BLaER1 treated with 17β-estradiol and CSF1 and Interleukin-3, amounts not matched to agents 10 nM and 100 nM (cell line): ENCODE measurements around the gene CACHD1.
A peak's percentile ranks its signal among the peaks of the same experiment; 100 is the strongest.

Source experiments
- H3K27ac ChIP-seq, 11 experiments: shearing (Covaris generic); formaldehyde crosslinking; 2 replicates each; pipeline ENCODE4 v1.8.1; 2022
- H3K27me3 ChIP-seq, 11 experiments: shearing (Covaris generic); formaldehyde crosslinking; 2 replicates each; pipeline ENCODE4 v1.8.1; 2022
- H3K36me3 ChIP-seq, 11 experiments: shearing (Covaris generic); formaldehyde crosslinking; 2 replicates each; pipeline ENCODE4 v1.8.1; 2022
- H3K4me1 ChIP-seq, 10 experiments: shearing (Covaris generic); formaldehyde crosslinking; 2 replicates each; pipeline ENCODE4 v1.8.1; 2022
- H3K4me2 ChIP-seq, 11 experiments: shearing (Covaris generic); formaldehyde crosslinking; 2 replicates each; pipeline ENCODE4 v1.8.1; 2022
- H3K4me3 ChIP-seq, 10 experiments: shearing (Covaris generic); formaldehyde crosslinking; 2 replicates each; pipeline ENCODE4 v1.8.1; 2022
- H3K9ac ChIP-seq, 11 experiments: shearing (Covaris generic); formaldehyde crosslinking; 2 replicates each; pipeline ENCODE4 v1.8.1; 2022
- H3K9me3 ChIP-seq, 11 experiments: shearing (Covaris generic); formaldehyde crosslinking; replicated peaks in 1 of 11; 2 replicates each; pipeline ENCODE4 v1.8.1; 2022
- H4K20me1 ChIP-seq, 11 experiments: shearing (Covaris generic); formaldehyde crosslinking; 2 replicates each; pipeline ENCODE4 v1.8.1; 2022
- Cebpa-rat ChIP-seq, 11 experiments: shearing (Covaris generic); IDR thresholded peaks; 2 replicates each; pipeline ENCODE4 v1.8.1; 2022

CACHD1 gene

GRCh38 chr1:64478594-64479470 lies 8.9 kb downstream of the CACHD1 start:
- H3K4me1 ChIP-seq, result peaks cover 9 to 35% (median 22%) of the 10 kb centered on the region in 10 experiments; a peak in 19 of 20 replicates

GRCh38 chr1:64479874-64480273 lies 9.9 kb downstream of the CACHD1 start:
- Histone ChIP-seq H3K9ac (no peak overlapping the region), H3K27me3 (no peaks in the 10 kb centered on the region), H3K4me2 (no peak overlapping the region), H3K36me3 (no peaks in the 10 kb centered on the region), H3K9me3 (peaks cover 0 to 6% (median 0%) of the 10 kb centered on the region in 11 experiments; a peak in 2 of 22 replicates), H3K4me3 (no peak overlapping the region), H3K27ac (no peak overlapping the region), H4K20me1 (peaks cover 0 to 7% (median 0%) of the 10 kb centered on the region in 11 experiments; a peak in 2 of 22 replicates), H3K4me1 (peaks cover 9 to 26% (median 16%) of the 10 kb centered on the region in 10 experiments; a peak in 19 of 20 replicates)
- TF ChIP-seq Cebpa-rat (IDR thresholded peaks at IDR 0.05), result no peak

More at GRCh38 chr1:64478594-64479470, 8.9 kb downstream of the CACHD1 start:
- H3K36me3 ChIP-seq, result no peaks in the 10 kb centered on the region
- TF ChIP-seq Cebpa-rat (IDR thresholded peaks at IDR 0.05), result no peak
- no peak overlapping the region for H3K4me3 ChIP-seq
- peaks cover 0 to 1% (median 0%) of the 10 kb centered on the region in 11 experiments; a peak in 1 of 22 replicates for H3K9me3 ChIP-seq
- no peak overlapping the region for H3K9ac ChIP-seq
- no peak overlapping the region for H3K4me2 ChIP-seq
- peaks cover 0 to 16% (median 0%) of the 10 kb centered on the region in 11 experiments; a peak in 4 of 22 replicates for H4K20me1 ChIP-seq
- no peak overlapping the region for H3K27ac ChIP-seq
- H3K27me3 ChIP-seq, result no peaks in the 10 kb centered on the region

GRCh38 chr1:64480999-64481772 lies 11.3 kb downstream of the CACHD1 start:
- TF ChIP-seq Cebpa-rat (IDR thresholded peaks at IDR 0.05), result no peak
- Histone ChIP-seq H3K9ac (no peak overlapping the region), H3K9me3 (peaks cover 0 to 6% (median 0%) of the 10 kb centered on the region in 11 experiments; a peak in 2 of 22 replicates), H3K4me1 (peaks cover 5 to 15% (median 6%) of the 10 kb centered on the region in 10 experiments; a peak in 17 of 20 replicates), H4K20me1 (peaks cover 0 to 5% (median 0%) of the 10 kb centered on the region in 11 experiments; a peak in 1 of 22 replicates), H3K4me3 (no peak overlapping the region), H3K36me3 (no peaks in the 10 kb centered on the region), H3K27me3 (no peaks in the 10 kb centered on the region), H3K27ac (no peak overlapping the region), H3K4me2 (no peak overlapping the region)

- TF ChIP-seq Cebpa-rat (IDR thresholded peaks at IDR 0.05), result no peak
- Histone ChIP-seq H3K9ac (no peak overlapping the region), H3K4me1 (peaks cover 0 to 10% (median 0%) of the 10 kb centered on the region in 10 experiments; a peak in 8 of 20 replicates)
Observed at GRCh38 chr1:64482128-64482527, 12.2 kb downstream of the CACHD1 start.

GRCh38 chr1:64482720-64483119 lies 12.8 kb downstream of the CACHD1 start:
- Histone ChIP-seq H3K4me3 (no peak overlapping the region), H3K27ac (no peak overlapping the region), H3K4me1 (peaks cover 0 to 10% (median 0%) of the 10 kb centered on the region in 10 experiments; a peak in 8 of 20 replicates), H3K4me2 (peak overlapping the region in 4 of 11 experiments; percentile 11 to 21 (median 16); a peak in 3 of 22 replicates), H3K9me3 (peaks cover 0 to 6% (median 0%) of the 10 kb centered on the region in 11 experiments; a peak in 2 of 22 replicates), H4K20me1 (no peaks in the 10 kb centered on the region; a peak in 1 of 22 replicates), H3K36me3 (no peaks in the 10 kb centered on the region), H3K9ac (no peak overlapping the region), H3K27me3 (no peaks in the 10 kb centered on the region)
- TF ChIP-seq Cebpa-rat (IDR thresholded peaks at IDR 0.05), result no peak

More at GRCh38 chr1:64482128-64482527, 12.2 kb downstream of the CACHD1 start:
- H3K36me3 ChIP-seq, result no peaks in the 10 kb centered on the region
- no peaks in the 10 kb centered on the region for H3K27me3 ChIP-seq
- no peak overlapping the region for H3K27ac ChIP-seq
- H3K4me3 ChIP-seq, result no peak overlapping the region
- H3K4me2 ChIP-seq, result peak overlapping the region in 4 of 11 experiments; percentile 11 to 21 (median 16); a peak in 4 of 22 replicates
- no peaks in the 10 kb centered on the region; a peak in 1 of 22 replicates for H4K20me1 ChIP-seq
- H3K9me3 ChIP-seq, result peaks cover 0 to 6% (median 0%) of the 10 kb centered on the region in 11 experiments; a peak in 2 of 22 replicates

GRCh38 chr1:64483731-64484414 lies 13.9 kb downstream of the CACHD1 start:
- H3K9me3 ChIP-seq, result peaks cover 0 to 6% (median 0%) of the 10 kb centered on the region in 11 experiments; a peak in 2 of 22 replicates
- no peaks in the 10 kb centered on the region for H3K27me3 ChIP-seq
- no peak for TF ChIP-seq Cebpa-rat (IDR thresholded peaks at IDR 0.05)
- no peaks in the 10 kb centered on the region; a peak in 1 of 22 replicates for H4K20me1 ChIP-seq
- no peaks in the 10 kb centered on the region for H3K36me3 ChIP-seq
- H3K4me1 ChIP-seq, result peaks cover 0 to 10% (median 0%) of the 10 kb centered on the region in 10 experiments; a peak in 8 of 20 replicates
- H3K4me2 ChIP-seq, result no peak overlapping the region
- no peak overlapping the region for H3K4me3 ChIP-seq
- H3K27ac ChIP-seq, result no peak overlapping the region
- H3K9ac ChIP-seq, result no peak overlapping the region

- no peak overlapping the region for H3K4me2 ChIP-seq
Observed at GRCh38 chr1:64484651-64485050, 14.7 kb downstream of the CACHD1 start.

GRCh38 chr1:64486193-64486592 lies 16.3 kb downstream of the CACHD1 start:
- no peak overlapping the region for H3K4me2 ChIP-seq
- H3K9me3 ChIP-seq, result peaks cover 0 to 6% (median under 1%) of the 10 kb centered on the region in 11 experiments; a peak in 2 of 22 replicates
- H3K9ac ChIP-seq, result no peak overlapping the region
- H4K20me1 ChIP-seq, result no peaks in the 10 kb centered on the region
- H3K4me1 ChIP-seq, result peaks cover 0 to 23% (median 9%) of the 10 kb centered on the region in 10 experiments; a peak in 15 of 20 replicates
- H3K27ac ChIP-seq, result no peak overlapping the region
- no peak overlapping the region for H3K4me3 ChIP-seq
- no peaks in the 10 kb centered on the region for H3K36me3 ChIP-seq
- H3K27me3 ChIP-seq, result no peaks in the 10 kb centered on the region
- TF ChIP-seq Cebpa-rat (IDR thresholded peaks at IDR 0.05), result no peak

More at GRCh38 chr1:64484651-64485050, 14.7 kb downstream of the CACHD1 start:
- H3K4me3 ChIP-seq, result no peak overlapping the region
- H3K4me1 ChIP-seq, result peaks cover 0 to 10% (median 0%) of the 10 kb centered on the region in 10 experiments; a peak in 8 of 20 replicates
- H4K20me1 ChIP-seq, result no peaks in the 10 kb centered on the region; a peak in 1 of 22 replicates
- no peak overlapping the region for H3K27ac ChIP-seq
- H3K36me3 ChIP-seq, result no peaks in the 10 kb centered on the region
- no peaks in the 10 kb centered on the region for H3K27me3 ChIP-seq
- no peak overlapping the region for H3K9ac ChIP-seq
- TF ChIP-seq Cebpa-rat (IDR thresholded peaks at IDR 0.05), result no peak
- peaks cover 0 to 6% (median 0%) of the 10 kb centered on the region in 11 experiments; a peak in 2 of 22 replicates for H3K9me3 ChIP-seq
